ENCODE data around the gene WHRN.

WHRN gene

DNA sequence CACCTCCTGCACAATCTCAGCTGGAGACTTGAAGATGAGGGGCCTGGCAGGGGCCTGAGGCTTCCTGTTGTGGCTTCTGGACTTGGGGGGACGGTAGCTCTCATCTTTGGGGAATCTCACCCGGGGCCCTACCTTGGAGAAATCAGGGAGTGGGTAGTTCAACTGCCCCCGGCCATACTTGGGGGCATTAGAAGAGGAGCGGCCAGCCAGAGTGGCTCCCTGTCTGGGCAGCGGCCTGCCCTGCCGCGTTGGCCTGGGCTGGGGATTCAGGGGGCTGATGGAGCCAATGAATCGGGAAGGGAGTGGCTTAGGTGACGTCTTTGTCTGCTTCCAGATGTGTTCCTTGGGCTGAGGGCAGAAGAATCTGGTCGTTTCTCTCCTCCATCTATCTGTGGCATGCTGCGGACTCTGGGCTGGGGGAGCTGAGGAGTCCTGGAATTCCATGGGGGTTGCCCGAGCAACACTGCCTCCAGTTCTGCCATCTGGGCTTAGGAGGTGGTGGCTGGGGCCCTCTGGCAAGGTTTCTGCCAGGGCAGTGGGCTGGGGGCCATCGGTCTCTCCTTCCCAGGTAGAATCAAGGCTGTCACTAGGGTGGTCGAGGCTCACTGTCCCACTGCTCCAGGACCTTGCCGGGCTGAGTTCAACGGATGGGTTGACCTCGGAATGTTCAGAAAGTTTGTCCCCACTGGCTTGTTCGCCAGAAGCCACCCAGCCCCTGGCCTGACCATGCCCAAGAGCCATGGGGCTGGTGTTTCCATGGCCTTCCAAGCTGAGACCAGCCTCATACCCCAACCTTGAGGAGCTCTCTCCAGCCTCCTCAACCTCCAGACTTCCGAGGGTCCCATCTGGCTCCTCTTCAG lies 128.5 kb downstream of the WHRN start:
- Mint-ChIP-seq H3K4me3 (no peak overlapping the region), H3K36me3 (ENCODE audit: low read depth) (peaks cover 99% of the 10 kb centered on the region), H3K9me3 (no peaks in the 10 kb centered on the region), H3K27me3 (no peaks in the 10 kb centered on the region), H3K4me1 (ENCODE audit: low read depth) (peaks cover 80% of the 10 kb centered on the region), H3K27ac (peak overlapping the region; percentile 1)
- intact Hi-C loops (cut with micrococcal nuclease) = no loop called here

- Mint-ChIP-seq H3K27ac (peak overlapping the region; percentile 37), H3K36me3 (ENCODE audit: low read depth) (peaks cover 99% of the 10 kb centered on the region), H3K27me3 (no peaks in the 10 kb centered on the region), H3K9me3 (no peaks in the 10 kb centered on the region), H3K4me1 (ENCODE audit: low read depth) (peaks cover 90% of the 10 kb centered on the region), H3K4me3 (no peak overlapping the region)
- intact Hi-C loops (cut with micrococcal nuclease) = no loop called here
Observed at GRCh38 chr9:114375386-114376175, 129.7 kb downstream of the WHRN start.

DNA sequence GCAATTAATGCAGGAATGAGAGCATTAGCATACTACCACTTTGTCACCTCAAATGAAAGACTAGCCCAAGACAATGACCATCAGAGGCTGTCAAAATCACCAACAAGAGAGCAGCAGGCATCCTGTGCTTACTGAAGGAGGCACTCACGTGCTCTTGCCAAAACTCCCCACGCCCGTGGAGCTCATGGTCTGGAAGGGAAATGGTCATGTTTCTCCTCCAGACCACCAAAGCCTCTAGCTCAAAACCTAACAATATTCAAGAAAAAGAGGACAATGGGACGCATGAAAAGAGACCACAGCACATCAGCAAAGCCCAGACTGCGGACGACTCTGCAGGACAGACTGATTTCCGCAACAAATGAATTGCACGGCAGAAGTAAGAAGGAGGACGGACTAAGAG lies 130.3 kb downstream of the WHRN start:
- Mint-ChIP-seq H3K36me3 (ENCODE audit: low read depth) (peaks cover 99% of the 10 kb centered on the region), H3K27me3 (no peaks in the 10 kb centered on the region), H3K4me1 (ENCODE audit: low read depth) (peaks cover 88% of the 10 kb centered on the region), H3K4me3 (no peak overlapping the region), H3K27ac (peak overlapping the region; percentile 37), H3K9me3 (no peaks in the 10 kb centered on the region)
- intact Hi-C loops (cut with micrococcal nuclease) = no loop called here

- Mint-ChIP-seq H3K27me3 (no peaks in the 10 kb centered on the region), H3K9me3 (no peaks in the 10 kb centered on the region), H3K4me3 (no peak overlapping the region), H3K4me1 (ENCODE audit: low read depth) (peaks cover 87% of the 10 kb centered on the region), H3K36me3 (ENCODE audit: low read depth) (peaks cover 99% of the 10 kb centered on the region), H3K27ac (peak overlapping the region; percentile 37)
- intact Hi-C loops (cut with micrococcal nuclease) = loop anchor here (1.0 kb wide), 1 partner anchor 11 kb away; no protein-coding TSS in a partner anchor
Observed at GRCh38 chr9:114373960-114374730, 131.1 kb downstream of the WHRN start.

DNA sequence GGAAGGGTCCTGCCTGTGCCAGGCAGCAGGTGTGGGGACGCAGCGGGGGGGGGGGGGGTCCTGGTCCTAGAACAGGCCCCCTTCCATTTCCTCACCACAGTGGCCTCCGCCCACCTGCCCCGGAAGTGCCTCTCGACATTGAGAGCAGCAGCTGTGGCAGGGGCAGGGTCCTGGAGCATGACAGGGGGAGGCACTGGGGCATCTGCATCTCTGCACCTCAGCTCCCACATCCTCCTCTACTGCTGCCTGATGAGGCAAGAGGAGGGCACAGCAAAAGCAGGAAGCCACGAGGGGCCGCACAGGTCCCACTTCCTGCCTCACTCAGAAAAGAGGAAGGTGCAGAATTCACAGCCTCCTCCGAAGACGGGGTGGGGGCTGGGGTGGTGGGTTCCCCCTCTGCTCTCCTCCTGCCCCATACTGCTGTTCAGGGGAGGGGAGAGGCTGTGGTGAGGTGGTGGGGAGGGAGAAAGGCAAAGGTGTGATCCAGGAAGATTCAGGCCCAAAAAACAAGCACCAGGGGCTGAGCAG lies 132.3 kb downstream of the WHRN start:
- H3K4me3 Mint-ChIP-seq = peak overlapping the region; percentile 18
- no peaks in the 10 kb centered on the region for H3K9me3 Mint-ChIP-seq
- intact Hi-C loops (cut with micrococcal nuclease) = loop anchor here (1.0 kb wide), 2 partner anchors 12 to 24 kb away; no protein-coding TSS in a partner anchor
- peaks cover 82% of the 10 kb centered on the region for H3K4me1 Mint-ChIP-seq (ENCODE audit: low read depth)
- peaks cover 96% of the 10 kb centered on the region for H3K36me3 Mint-ChIP-seq (ENCODE audit: low read depth)
- H3K27me3 Mint-ChIP-seq = no peaks in the 10 kb centered on the region
- peak overlapping the region; percentile 37 for H3K27ac Mint-ChIP-seq

GRCh38 chr9:114371973-114372917 lies 133.0 kb downstream of the WHRN start:
- H3K9me3 Mint-ChIP-seq = no peaks in the 10 kb centered on the region
- H3K4me3 Mint-ChIP-seq = no peak overlapping the region
- H3K27ac Mint-ChIP-seq = peak overlapping the region; percentile 37
- peaks cover 96% of the 10 kb centered on the region for H3K36me3 Mint-ChIP-seq (ENCODE audit: low read depth)
- H3K4me1 Mint-ChIP-seq (ENCODE audit: low read depth) = peaks cover 83% of the 10 kb centered on the region
- intact Hi-C loops (cut with micrococcal nuclease) = loop anchor here (1.0 kb wide), 1 partner anchor 25 kb away; no protein-coding TSS in a partner anchor
- no peaks in the 10 kb centered on the region for H3K27me3 Mint-ChIP-seq

DNA sequence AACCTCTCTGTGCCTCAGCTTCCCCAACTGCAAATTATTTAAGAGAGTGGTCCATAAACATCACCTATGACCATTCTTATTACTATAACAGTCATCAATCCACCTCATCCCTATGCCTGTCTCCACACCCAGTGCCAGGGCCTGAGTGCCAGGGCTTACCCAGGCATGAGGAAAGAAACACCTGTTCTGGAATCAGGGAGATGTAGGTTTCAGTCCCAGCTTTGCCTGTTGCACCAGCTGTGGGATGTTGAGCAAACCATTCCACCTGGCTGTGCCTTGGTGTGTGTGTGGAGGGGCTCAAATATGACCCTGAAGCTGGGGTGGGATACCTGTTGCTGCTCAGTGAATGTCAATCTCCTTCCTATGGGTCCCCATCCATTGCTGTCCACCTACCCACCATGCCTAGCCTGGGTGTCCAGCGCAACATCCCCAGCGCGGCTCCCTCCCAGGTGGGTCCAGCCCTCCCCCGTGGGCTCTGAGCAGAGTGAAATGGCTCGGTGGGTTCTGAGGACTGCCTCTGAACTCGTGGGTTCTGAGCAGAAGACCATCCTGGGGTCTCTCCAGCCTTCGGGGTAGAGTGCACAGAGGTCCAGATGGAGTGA lies 133.8 kb downstream of the WHRN start:
- H3K4me1 Mint-ChIP-seq (ENCODE audit: low read depth) = peaks cover 85% of the 10 kb centered on the region
- peak overlapping the region; percentile 37 for H3K27ac Mint-ChIP-seq
- H3K36me3 Mint-ChIP-seq (ENCODE audit: low read depth) = peaks cover 96% of the 10 kb centered on the region
- H3K4me3 Mint-ChIP-seq = no peak overlapping the region
- no peaks in the 10 kb centered on the region for H3K27me3 Mint-ChIP-seq
- intact Hi-C loops (cut with micrococcal nuclease) = no loop called here
- no peaks in the 10 kb centered on the region for H3K9me3 Mint-ChIP-seq

DNA sequence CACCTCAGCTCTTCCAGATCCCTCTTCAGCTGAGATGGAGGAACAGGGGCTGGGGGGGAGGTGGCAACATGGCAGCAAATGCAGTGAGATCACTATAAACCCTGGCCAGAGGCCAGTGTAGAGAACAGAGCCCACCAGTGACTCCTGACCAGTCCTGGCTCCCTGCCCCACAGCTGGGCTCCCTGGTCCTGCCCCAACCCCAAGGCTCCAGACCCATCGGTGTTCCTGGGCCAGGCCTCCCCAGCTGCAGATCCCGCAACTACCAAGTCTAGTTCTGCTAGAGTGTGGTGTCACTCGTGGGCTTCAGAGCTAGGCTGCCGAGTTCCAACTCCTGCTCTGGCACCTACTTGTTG lies 134.3 kb downstream of the WHRN start:
- peak overlapping the region; percentile 37 for H3K27ac Mint-ChIP-seq
- intact Hi-C loops (cut with micrococcal nuclease) = no loop called here
- peaks cover 96% of the 10 kb centered on the region for H3K36me3 Mint-ChIP-seq (ENCODE audit: low read depth)
- no peaks in the 10 kb centered on the region for H3K9me3 Mint-ChIP-seq
- no peaks in the 10 kb centered on the region for H3K27me3 Mint-ChIP-seq
- H3K4me3 Mint-ChIP-seq = no peak overlapping the region
- peaks cover 88% of the 10 kb centered on the region for H3K4me1 Mint-ChIP-seq (ENCODE audit: low read depth)

DNA sequence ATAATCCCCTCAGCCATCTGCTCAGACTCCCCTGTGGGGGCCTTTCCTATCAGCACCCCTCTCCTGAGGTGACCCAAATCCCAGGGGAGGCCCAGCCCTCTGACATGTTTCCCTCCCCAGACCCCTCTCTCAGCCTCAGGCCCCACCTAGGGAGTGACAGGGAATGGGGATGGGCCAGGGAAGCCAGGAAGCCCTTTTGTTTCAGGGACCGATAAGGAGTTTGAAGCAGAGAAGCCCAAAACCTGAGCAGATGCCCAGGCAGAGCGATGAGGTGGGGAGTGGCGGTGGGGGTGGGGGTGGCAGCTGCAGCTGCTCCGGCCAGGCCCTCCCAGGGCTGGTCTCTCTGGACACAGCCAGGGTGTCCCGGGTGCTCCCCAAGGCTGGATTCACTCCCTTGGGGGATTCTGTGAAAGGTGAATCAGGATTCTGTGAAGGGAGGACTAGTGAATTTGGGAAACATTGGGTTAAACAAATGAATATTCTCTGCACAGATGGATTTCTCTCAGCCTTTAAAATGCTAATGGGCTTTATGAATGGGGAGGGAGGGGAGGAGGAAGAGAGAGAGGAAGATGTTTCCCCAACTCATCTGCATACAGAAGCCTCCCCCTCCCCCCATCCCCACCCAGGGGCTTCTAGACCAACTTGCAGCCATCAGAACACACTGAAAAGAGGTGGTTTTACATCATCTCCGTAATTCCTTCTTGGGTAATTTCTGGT lies 134.9 kb downstream of the WHRN start:
- no peaks in the 10 kb centered on the region for H3K27me3 Mint-ChIP-seq
- H3K4me1 Mint-ChIP-seq (ENCODE audit: low read depth) = peaks cover 88% of the 10 kb centered on the region
- intact Hi-C loops (cut with micrococcal nuclease) = no loop called here
- H3K4me3 Mint-ChIP-seq = no peak overlapping the region
- H3K36me3 Mint-ChIP-seq (ENCODE audit: low read depth) = peaks cover 95% of the 10 kb centered on the region
- H3K9me3 Mint-ChIP-seq = no peaks in the 10 kb centered on the region
- peak overlapping the region; percentile 37 for H3K27ac Mint-ChIP-seq

DNA sequence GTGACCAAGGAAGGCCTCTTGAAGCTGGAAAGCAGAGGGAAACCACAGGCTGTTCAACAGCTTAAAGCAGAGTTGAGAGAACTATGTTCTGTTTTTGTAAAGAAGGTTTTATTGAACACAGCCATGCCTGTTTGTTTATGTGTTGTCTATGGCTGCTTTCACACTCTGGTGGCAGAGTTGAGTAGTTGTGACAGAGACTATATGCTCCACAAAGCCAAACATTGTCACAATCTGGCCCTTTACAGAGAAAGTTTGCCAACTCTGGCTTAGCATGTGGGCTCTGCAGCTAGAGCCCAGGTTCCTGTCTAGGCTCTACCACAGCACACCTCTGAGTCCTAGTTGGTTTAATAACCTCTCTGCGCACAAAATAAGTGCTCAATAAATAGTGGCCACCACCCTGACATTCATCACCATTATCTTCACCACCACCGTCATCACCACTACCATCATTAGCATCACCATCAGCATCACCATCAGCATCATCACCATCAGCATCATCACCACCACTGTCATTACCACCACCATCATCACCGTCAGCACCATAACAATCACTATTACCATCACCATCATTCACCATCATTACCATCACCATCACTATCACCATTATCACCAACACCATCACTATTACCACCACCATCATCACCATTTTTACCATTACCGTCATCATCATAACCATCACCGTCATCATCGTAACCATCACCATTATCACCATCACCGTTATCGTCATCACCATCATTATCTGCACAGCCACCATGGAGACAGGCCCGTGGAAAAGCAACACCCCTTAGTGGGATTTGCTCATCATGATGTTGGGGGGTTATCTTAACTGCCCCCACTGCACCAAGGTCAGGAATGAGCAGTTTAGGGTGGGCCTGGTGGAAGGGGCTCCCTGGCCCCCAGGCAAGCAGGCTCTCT lies 135.8 kb downstream of the WHRN start:
- intact Hi-C loops (cut with micrococcal nuclease) = no loop called here
- Mint-ChIP-seq H3K36me3 (ENCODE audit: low read depth) (peaks cover 93% of the 10 kb centered on the region), H3K4me3 (no peak overlapping the region)

DNA sequence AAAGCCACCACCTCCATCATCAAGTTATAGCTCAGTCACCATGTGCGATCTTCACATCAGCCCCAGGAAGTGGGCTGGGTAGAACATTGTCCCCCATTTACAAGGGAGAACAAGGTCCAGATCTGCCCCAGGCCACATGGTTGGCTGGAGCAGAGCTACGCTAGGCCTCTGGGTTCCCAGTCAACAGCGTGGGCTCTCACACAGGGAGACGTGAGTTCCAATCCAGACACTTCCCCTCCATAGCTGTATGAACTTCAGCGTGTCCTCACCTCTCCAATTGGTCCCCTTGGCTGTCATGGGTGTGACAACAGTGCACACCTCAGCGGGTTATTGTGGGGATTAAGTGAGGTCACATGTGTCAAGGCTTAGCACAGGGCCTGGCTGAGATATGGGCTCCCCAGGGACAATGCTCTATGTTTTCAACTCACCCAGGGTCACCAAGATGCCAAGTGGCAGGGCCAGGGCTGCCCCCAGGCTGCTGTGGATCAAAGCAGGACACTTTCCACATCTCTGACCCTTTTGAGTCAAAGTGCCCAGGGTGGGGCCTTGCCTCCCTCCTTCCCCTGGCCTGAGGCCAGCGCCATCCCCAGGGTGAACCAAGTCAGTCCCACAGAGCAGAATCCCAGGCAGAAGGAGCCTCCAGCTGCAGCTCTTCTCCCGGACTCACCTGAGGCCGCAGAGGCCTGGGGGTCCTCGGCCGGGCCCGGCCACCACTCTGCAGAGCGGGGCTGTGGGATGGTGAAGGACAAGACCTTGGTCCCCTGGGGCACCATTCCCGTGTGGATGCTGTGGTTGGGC lies 137.3 kb downstream of the WHRN start:
- Mint-ChIP-seq H3K27me3 (no peaks in the 10 kb centered on the region), H3K27ac (peak overlapping the region; percentile 89), H3K36me3 (ENCODE audit: low read depth) (peaks cover 93% of the 10 kb centered on the region), H3K4me3 (no peak overlapping the region), H3K9me3 (no peaks in the 10 kb centered on the region), H3K4me1 (ENCODE audit: low read depth) (peaks cover 80% of the 10 kb centered on the region)
- intact Hi-C loops (cut with micrococcal nuclease) = no loop called here

More for the DNA sequence above, 135.8 kb downstream of the WHRN start:
- Mint-ChIP-seq H3K9me3 (no peaks in the 10 kb centered on the region), H3K27me3 (no peaks in the 10 kb centered on the region), H3K4me1 (ENCODE audit: low read depth) (peaks cover 84% of the 10 kb centered on the region), H3K27ac (no peak overlapping the region)

All from dendritic cell treated with granulocyte-macrophage colony-stimulating factor and Interleukin-4, amounts not matched to agents 40 ng/mL and 50 ng/mL, for 4 days (primary cell).